CD4-positive, alpha-beta memory T cell (primary cell): ENCODE results near the gene WAPL. TPM values are rescaled to one million over a fixed set of nuclear protein-coding genes. Genes with fewer than 3 reads are reported as not detected.
"Not testable (repeated sequence)": the region's sequence is repeated elsewhere in the genome, so short reads cannot be mapped to it uniquely, and the experiment has no call there.

Experiments
- CTCF ChIA-PET: fragments of 350-600 bp; sonication (Branson Sonifier 250); formaldehyde crosslinking; loops from one replicate; lab custom pipeline; 2021; ENCODE audit warnings: inconsistent platforms; ENCODE audit not compliant: partially characterized antibody; lab: Charles Lee
- POLR2A ChIA-PET: fragments of 350-600 bp; sonication (Branson Sonifier 250); formaldehyde crosslinking; loops from one replicate; lab custom pipeline; 2021; ENCODE audit not compliant: partially characterized antibody; lab: Charles Lee
- DNase-seq, 5 donors: peaks; one replicate each; pipeline versions ENCODE4 v3.0.0 to v3.0.0-alpha.2; 2020 to 2022; ENCODE audit warnings: mixed read lengths in 1 of 5
- H3K27ac ChIP-seq: one replicate; pipeline ENCODE4 v1.7.0; 2013; ENCODE audit warnings: low read depth, low read length
- H3K27me3 ChIP-seq: 2 replicates; pipeline ENCODE4 v1.7.0; 2013; ENCODE audit warnings: mild to moderate bottlenecking, low read length, moderate library complexity; ENCODE audit not compliant: insufficient read depth
- H3K36me3 ChIP-seq: 2 replicates; pipeline ENCODE4 v1.7.0; 2013; ENCODE audit warnings: mild to moderate bottlenecking, low read length, moderate library complexity; ENCODE audit not compliant: insufficient read depth
- H3K4me1 ChIP-seq: 2 replicates; pipeline ENCODE4 v1.7.0; 2013; ENCODE audit warnings: mild to moderate bottlenecking, low read length, moderate library complexity; ENCODE audit not compliant: insufficient read depth
- H3K4me3 ChIP-seq, 2 donors: one replicate each; pipeline ENCODE4 v1.7.0; 2013; ENCODE audit warnings: low read length in 2 of 2, mild to moderate bottlenecking in 1 of 2
- H3K9me3 ChIP-seq, 2 donors: one replicate each; pipeline ENCODE4 v1.7.0; 2013; ENCODE audit warnings: low read length in 2 of 2, control low read depth in 1 of 2; ENCODE audit not compliant: control insufficient read depth in 1 of 2
- H3K27ac Mint-ChIP-seq, 7 donors: one replicate each; pipeline ENCODE4 v1.8.0; 2020 to 2021; ENCODE audit warnings: mixed read lengths in 7 of 7, mild to moderate bottlenecking in 6 of 7, inconsistent platforms in 3 of 7, moderate library complexity in 3 of 7
- H3K27me3 Mint-ChIP-seq, 2 donors: one replicate each; pipeline ENCODE4 v1.8.0; 2020 to 2021; ENCODE audit warnings: mixed read lengths in 2 of 2
- H3K36me3 Mint-ChIP-seq, 2 donors: one replicate each; pipeline ENCODE4 v1.8.0; 2020 to 2021; ENCODE audit warnings: mixed read lengths in 2 of 2, inconsistent platforms in 1 of 2, mild to moderate bottlenecking in 1 of 2
- H3K4me1 Mint-ChIP-seq, 4 donors: one replicate each; pipeline ENCODE4 v1.8.0; 2020 to 2021; ENCODE audit warnings: mixed read lengths in 4 of 4, mild to moderate bottlenecking in 1 of 4
- H3K4me3 Mint-ChIP-seq, 8 donors: one replicate each; pipeline ENCODE4 v1.8.0; 2020 to 2021; ENCODE audit warnings: mixed read lengths in 8 of 8, mild to moderate bottlenecking in 7 of 8, moderate library complexity in 6 of 8, inconsistent platforms in 3 of 8
- H3K9me3 Mint-ChIP-seq, 8 donors: one replicate each; pipeline ENCODE4 v1.8.0; 2020 to 2021; ENCODE audit warnings: mixed read lengths in 8 of 8, mild to moderate bottlenecking in 5 of 8, inconsistent platforms in 3 of 8, moderate library complexity in 1 of 8
- intact Hi-C: fragments of 100-400 bp; cut with micrococcal nuclease; formaldehyde crosslinking; loops from one replicate; pipeline ENCODE4 v1.15.1; 2023
- polyA plus RNA-seq, 2 donors: library from polyadenylated mRNA; unstranded; fragments of 300-500 nt; fragmentation: Illumina TruSeq; gene quantifications; one replicate each; pipeline ENCODE4 v1.2.3, GENCODE V29; 2021
- total RNA-seq, 2 experiments: library from RNA; stranded (reverse); gene quantifications; one replicate each; pipeline ENCODE4 v1.2.3, GENCODE V29; 2021

WAPL gene
- total and polyA plus RNA-seq, 4 experiments from 2014 or later = 33.3 to 55.2 (median 48.4) TPM

- no peak overlapping the region for H3K27ac Mint-ChIP-seq
- Histone ChIP-seq H3K27ac (no peak overlapping the region), H3K36me3 (no peaks in the 10 kb centered on the region), H3K4me3 (no peak overlapping the region), H3K9me3 (no peaks in the 10 kb centered on the region), H3K27me3 (no peaks in the 10 kb centered on the region), H3K4me1 (peaks cover 10% of the 10 kb centered on the region)
- DNase-seq = no peak
- intact Hi-C loops = no loop called here
- peak overlapping the region in 1 of 8 donors; percentile 0 for H3K4me3 Mint-ChIP-seq
- H3K4me1 Mint-ChIP-seq = peaks cover 5 to 15% (median 10%) of the 10 kb centered on the region in 4 donors
- no peaks in the 10 kb centered on the region for H3K9me3 Mint-ChIP-seq
- ChIA-PET CTCF (interaction anchor here (0.8 to 1.0 kb wide), 2 partner anchors 9 to 195 kb away, joined by 3 read pairs; no protein-coding TSS in a partner anchor), POLR2A (interaction anchor here (1.3 kb wide), 1 partner anchor 9 kb away, joined by 4 read pairs; no protein-coding TSS in a partner anchor)
- H3K36me3 Mint-ChIP-seq = no peaks in the 10 kb centered on the region
- peaks cover 19 to 22% of the 10 kb centered on the region in 2 donors for H3K27me3 Mint-ChIP-seq
These were observed 130.3 kb downstream of the WAPL start for GRCh38 chr10:86391236-86391840.

GRCh38 chr10:86390337-86391120 lies 131.1 kb downstream of the WAPL start:
- no peaks in the 10 kb centered on the region for H3K9me3 Mint-ChIP-seq
- H3K27ac Mint-ChIP-seq = no peak overlapping the region
- peaks cover 19 to 24% of the 10 kb centered on the region in 2 donors for H3K27me3 Mint-ChIP-seq
- intact Hi-C loops = no loop called here
- Histone ChIP-seq H3K36me3 (no peaks in the 10 kb centered on the region), H3K4me1 (peaks cover 10% of the 10 kb centered on the region), H3K9me3 (no peaks in the 10 kb centered on the region), H3K4me3 (no peak overlapping the region), H3K27me3 (no peaks in the 10 kb centered on the region), H3K27ac (no peak overlapping the region)
- DNase-seq = no peak
- H3K4me1 Mint-ChIP-seq = peaks cover 5 to 15% (median 10%) of the 10 kb centered on the region in 4 donors
- CTCF ChIA-PET = interaction anchor here (0.7 to 1.5 kb wide), 5 partner anchors 10 to 1850 kb away, joined by 3 to 4 read pairs (median 3); no protein-coding TSS in a partner anchor
- POLR2A ChIA-PET = interaction anchor here (1.3 kb wide), 1 partner anchor 10 kb away, joined by 4 read pairs; no protein-coding TSS in a partner anchor
- H3K36me3 Mint-ChIP-seq = no peaks in the 10 kb centered on the region
- peak overlapping the region in 5 of 8 donors; percentile 16 to 67 (median 46) for H3K4me3 Mint-ChIP-seq

GRCh38 chr10:86389441-86390193 lies 132.0 kb downstream of the WAPL start:
- peak in 1 of 5 donors; percentile 11 for DNase-seq
- Mint-ChIP-seq H3K27ac (peak overlapping the region in 5 of 7 donors; percentile 16 to 87 (median 42)), H3K4me3 (peak overlapping the region; percentile 81 to 94 (median 88)), H3K4me1 (peaks cover 5 to 15% (median 10%) of the 10 kb centered on the region in 4 donors), H3K36me3 (no peaks in the 10 kb centered on the region), H3K9me3 (no peaks in the 10 kb centered on the region), H3K27me3 (peaks cover 24 to 25% of the 10 kb centered on the region in 2 donors)
- Histone ChIP-seq H3K36me3 (no peaks in the 10 kb centered on the region), H3K4me3 (peak overlapping the region in 1 of 2 donors; percentile 40), H3K9me3 (no peaks in the 10 kb centered on the region), H3K27me3 (no peaks in the 10 kb centered on the region), H3K4me1 (peaks cover 10% of the 10 kb centered on the region), H3K27ac (no peak overlapping the region)
- CTCF ChIA-PET = interaction anchor here (0.8 to 1.5 kb wide), 3 partner anchors 11 to 1849 kb away, joined by 4 to 5 read pairs (median 4); no protein-coding TSS in a partner anchor
- intact Hi-C loops = no loop called here
- POLR2A ChIA-PET = no interaction called here

- H3K9me3 ChIP-seq, intact Hi-C loops, H3K36me3 Mint-ChIP-seq, H3K9me3 Mint-ChIP-seq, POLR2A ChIA-PET, H3K4me1 ChIP-seq, H3K27me3 ChIP-seq, DNase-seq, H3K27ac ChIP-seq, H3K36me3 ChIP-seq: not testable (repeated sequence)
- peaks cover 24 to 25% of the 10 kb centered on the region in 2 donors for H3K27me3 Mint-ChIP-seq
- peak overlapping the region in 5 of 7 donors; percentile 16 to 87 (median 42) for H3K27ac Mint-ChIP-seq
- peaks cover 5 to 15% (median 8%) of the 10 kb centered on the region in 4 donors for H3K4me1 Mint-ChIP-seq
- H3K4me3 Mint-ChIP-seq = peak overlapping the region; percentile 81 to 94 (median 88)
- CTCF ChIA-PET = interaction anchor here (0.8 to 1.5 kb wide), 3 partner anchors 11 to 1849 kb away, joined by 4 to 5 read pairs (median 4); no protein-coding TSS in a partner anchor
- peak overlapping the region in 1 of 2 donors; percentile 40 for H3K4me3 ChIP-seq
These were observed 132.5 kb downstream of the WAPL start for GRCh38 chr10:86389109-86389440.

GRCh38 chr10:86388119-86388704 lies 133.4 kb downstream of the WAPL start:
- CTCF ChIA-PET = interaction anchor here (0.7 to 1.3 kb wide), 3 partner anchors 10 to 17 kb away, joined by 3 to 4 read pairs (median 4); no protein-coding TSS in a partner anchor
- no peak overlapping the region for H3K27ac Mint-ChIP-seq
- H3K27ac ChIP-seq = no peak overlapping the region

GRCh38 chr10:86387178-86387794 lies 134.3 kb downstream of the WAPL start:
- H3K4me1 Mint-ChIP-seq = peaks cover 4 to 10% (median 5%) of the 10 kb centered on the region in 4 donors

More at GRCh38 chr10:86388119-86388704, 133.4 kb downstream of the WAPL start:
- peaks cover 5% of the 10 kb centered on the region for H3K4me1 ChIP-seq
- no peaks in the 10 kb centered on the region for H3K9me3 ChIP-seq
- H3K27me3 ChIP-seq = no peaks in the 10 kb centered on the region
- peaks cover 24% of the 10 kb centered on the region in 2 donors for H3K27me3 Mint-ChIP-seq
- POLR2A ChIA-PET = no interaction called here
- H3K36me3 ChIP-seq = no peaks in the 10 kb centered on the region
- peak overlapping the region in 5 of 8 donors; percentile 19 to 66 (median 53) for H3K4me3 Mint-ChIP-seq
- intact Hi-C loops = no loop called here
- no peak overlapping the region for H3K4me3 ChIP-seq
- H3K4me1 Mint-ChIP-seq = peaks cover 4 to 11% (median 5%) of the 10 kb centered on the region in 4 donors
- DNase-seq = no peak
- no peaks in the 10 kb centered on the region for H3K36me3 Mint-ChIP-seq
- H3K9me3 Mint-ChIP-seq = no peaks in the 10 kb centered on the region

More at GRCh38 chr10:86387178-86387794, 134.3 kb downstream of the WAPL start:
- Histone ChIP-seq H3K27me3 (no peaks in the 10 kb centered on the region), H3K4me1 (peaks cover 5% of the 10 kb centered on the region), H3K36me3 (no peaks in the 10 kb centered on the region), H3K9me3 (no peaks in the 10 kb centered on the region), H3K27ac (no peak overlapping the region), H3K4me3 (no peak overlapping the region)
- no peaks in the 10 kb centered on the region for H3K9me3 Mint-ChIP-seq
- peak overlapping the region in 2 of 7 donors; percentile 11 to 53 for H3K27ac Mint-ChIP-seq
- POLR2A ChIA-PET = no interaction called here
- intact Hi-C loops = no loop called here
- CTCF ChIA-PET = interaction anchor here (1.3 kb wide), 1 partner anchor 9 kb away, joined by 4 read pairs; no protein-coding TSS in a partner anchor
- no peaks in the 10 kb centered on the region for H3K36me3 Mint-ChIP-seq
- DNase-seq = no peak
- peaks cover 24% of the 10 kb centered on the region in 2 donors for H3K27me3 Mint-ChIP-seq
- H3K4me3 Mint-ChIP-seq = peak overlapping the region in 2 of 8 donors; percentile 6 to 33
